B cell (primary cell): ENCODE data around the gene VENTX.

ENCODE experiments used
- EZH2 ChIP-seq: IDR thresholded peaks from 2 replicates; pipeline ENCODE4 v1.6.1; 2012; ENCODE audit warnings: borderline replicate concordance, low read depth, mild to moderate bottlenecking, moderate library complexity, low read length; ENCODE audit not compliant: insufficient read depth, poor library complexity, severe bottlenecking
- TF ChIP-seq, protein P1 (sequence below): fragments of 200-600 bp; IDR thresholded peaks from one replicate; pipeline ENCODE4 v1.8.0; 2022; ENCODE audit warnings: antibody characterized with exemption, mild to moderate bottlenecking

DNA sequence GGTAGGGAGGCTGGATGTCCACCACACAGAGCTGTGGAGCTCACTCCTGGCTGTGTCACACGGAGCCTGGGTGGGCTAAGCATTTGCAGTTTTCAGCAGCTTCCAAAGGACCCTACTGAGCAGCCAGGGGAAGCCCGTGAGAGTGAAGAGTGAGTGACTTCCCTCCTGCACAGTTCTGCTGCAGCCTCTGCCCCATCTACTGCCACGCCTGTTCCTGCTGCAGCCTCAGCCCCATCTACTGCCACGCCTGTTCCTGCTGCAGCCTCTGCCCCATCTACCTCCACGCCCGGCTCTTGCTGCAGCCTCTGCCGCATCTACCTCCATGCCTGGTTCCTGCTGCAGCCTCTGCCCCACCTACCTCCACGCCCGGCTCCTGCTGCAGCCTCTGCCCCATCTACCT, 26.8 kb downstream of the VENTX start:
- TF ChIP-seq, protein P1, sequence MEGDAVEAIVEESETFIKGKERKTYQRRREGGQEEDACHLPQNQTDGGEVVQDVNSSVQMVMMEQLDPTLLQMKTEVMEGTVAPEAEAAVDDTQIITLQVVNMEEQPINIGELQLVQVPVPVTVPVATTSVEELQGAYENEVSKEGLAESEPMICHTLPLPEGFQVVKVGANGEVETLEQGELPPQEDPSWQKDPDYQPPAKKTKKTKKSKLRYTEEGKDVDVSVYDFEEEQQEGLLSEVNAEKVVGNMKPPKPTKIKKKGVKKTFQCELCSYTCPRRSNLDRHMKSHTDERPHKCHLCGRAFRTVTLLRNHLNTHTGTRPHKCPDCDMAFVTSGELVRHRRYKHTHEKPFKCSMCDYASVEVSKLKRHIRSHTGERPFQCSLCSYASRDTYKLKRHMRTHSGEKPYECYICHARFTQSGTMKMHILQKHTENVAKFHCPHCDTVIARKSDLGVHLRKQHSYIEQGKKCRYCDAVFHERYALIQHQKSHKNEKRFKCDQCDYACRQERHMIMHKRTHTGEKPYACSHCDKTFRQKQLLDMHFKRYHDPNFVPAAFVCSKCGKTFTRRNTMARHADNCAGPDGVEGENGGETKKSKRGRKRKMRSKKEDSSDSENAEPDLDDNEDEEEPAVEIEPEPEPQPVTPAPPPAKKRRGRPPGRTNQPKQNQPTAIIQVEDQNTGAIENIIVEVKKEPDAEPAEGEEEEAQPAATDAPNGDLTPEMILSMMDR: no peak
- TF ChIP-seq EZH2: no peak
